K562 (cell line): Measurements from ENCODE around the gene MEIS1. TPM values are rescaled to one million over a fixed set of nuclear protein-coding genes. Genes with fewer than 3 reads are reported as not detected.

Experiments used
- ATAC-seq: fragments of 200-7000 bp; cut with Tn5 transposase; 3 replicates; pipeline ENCODE4 v1.9.1; 2020; ENCODE audit warnings: moderate library complexity
- BruUV-seq: library from RNA; stranded (reverse); fragments of 400-500 nt; replicated peaks from 2 replicates; lab custom pipeline; 2021; lab: Mats Ljungman, UMichigan
- CTCF ChIA-PET: fragments of 300-600 bp; formaldehyde crosslinking; extraction: SDS; loops from one replicate; lab custom pipeline; 2021; ENCODE audit warnings: low intra/inter-chr PET ratio; lab: Yijun Ruan, JAX
- POLR2A ChIA-PET: fragments of 300-600, 350-650 bp; sonication (Branson Sonifier 250); formaldehyde crosslinking; extraction: SDS; loops from one replicate; lab custom pipeline; 2021; ENCODE audit warnings: antibody characterized with exemption, inconsistent platforms; lab: Yijun Ruan, JAX
- DNase-seq, 4 experiments: peaks; one replicate each; pipeline versions ENCODE4 v3.0.0 to v3.0.0-alpha.2; 2011 to 2018; ENCODE audit warnings: low spot score in 3 of 4, mixed read lengths in 3 of 4; ENCODE audit errors: extremely low read depth in 1 of 4
- FAIRE-seq: peaks from 2 replicates; lab custom pipeline; 2011; peaks lifted over from hg19 to GRCh38; lab: Jason Lieb, UNC
- H2AFZ ChIP-seq: 2 replicates; pipeline ENCODE4 v1.6.0; 2011; ENCODE audit warnings: low read depth, low read length, control low read depth, inconsistent platforms
- H3K27ac ChIP-seq: fragments of 200-600 bp; 3 replicates; pipeline ENCODE4 v1.8.0; 2011; ENCODE audit warnings: low read depth, mild to moderate bottlenecking, control low read depth, inconsistent platforms, low read length, moderate library complexity, mixed read lengths; ENCODE audit errors: extremely low read depth
- H3K27me3 ChIP-seq, 2 experiments: fragments of 300-600 bp in 1 of 2; 2 replicates in 1 of 2; 3 replicates in 1 of 2; pipeline versions ENCODE4 v1.6.0 to v1.8.0; 2011; ENCODE audit warnings: inconsistent platforms in 2 of 2, low read length in 2 of 2, mild to moderate bottlenecking in 1 of 2, mixed read lengths in 1 of 2, moderate library complexity in 1 of 2; ENCODE audit not compliant: control insufficient read depth in 2 of 2, insufficient read depth in 2 of 2
- H3K36me3 ChIP-seq: fragments of 300-600 bp; 3 replicates; pipeline ENCODE4 v1.8.0; 2011; ENCODE audit warnings: mild to moderate bottlenecking, low read length, inconsistent platforms; ENCODE audit not compliant: control insufficient read depth, insufficient read depth
- H3K4me1 ChIP-seq, 2 experiments: fragments of 200-600 bp in 1 of 2; replicated peaks in 1 of 2; 2 replicates in 1 of 2; 3 replicates in 1 of 2; pipeline versions ENCODE4 v1.5.1 to v1.8.0; 2011; ENCODE audit warnings: inconsistent platforms in 2 of 2, low read length in 2 of 2, mild to moderate bottlenecking in 1 of 2, mixed read lengths in 1 of 2, moderate library complexity in 1 of 2; ENCODE audit not compliant: control insufficient read depth in 2 of 2, insufficient read depth in 2 of 2
- H3K4me2 ChIP-seq: 2 replicates; pipeline ENCODE4 v1.6.1; 2011; ENCODE audit warnings: low read length, control low read depth, inconsistent platforms, mixed read lengths; ENCODE audit not compliant: insufficient read depth
- H3K4me3 ChIP-seq: fragments of 200-600 bp; sonication (generic), shearing (Covaris generic); 2 replicates; pipeline ENCODE4 v1.5.1; 2016; ENCODE audit warnings: control low read depth, inconsistent platforms
- H3K79me2 ChIP-seq: fragments of 200-600 bp; 3 replicates; pipeline ENCODE4 v1.8.0; 2011; ENCODE audit warnings: low read length, inconsistent platforms; ENCODE audit not compliant: control insufficient read depth, insufficient read depth
- H3K9ac ChIP-seq, 2 experiments: 2 replicates each; pipeline versions ENCODE4 v1.6.0 to v1.6.1; 2011; ENCODE audit warnings: low read depth in 2 of 2, low read length in 2 of 2, control low read depth in 1 of 2, inconsistent platforms in 1 of 2, mild to moderate bottlenecking in 1 of 2, mixed read lengths in 1 of 2; ENCODE audit not compliant: insufficient read depth in 1 of 2
- H3K9me1 ChIP-seq: one replicate; pipeline ENCODE4 v1.6.0; 2011; ENCODE audit warnings: inconsistent platforms, mild to moderate bottlenecking, low read length, moderate library complexity; ENCODE audit not compliant: control insufficient read depth, insufficient read depth
- H3K9me3 ChIP-seq: replicated peaks from 2 replicates; pipeline ENCODE4 v1.5.1; 2011; ENCODE audit warnings: low read depth, low read length, inconsistent platforms; ENCODE audit not compliant: control insufficient read depth, insufficient read depth
- H4K20me1 ChIP-seq: replicated peaks from 2 replicates; pipeline ENCODE4 v1.6.1; 2011; ENCODE audit warnings: low read length, inconsistent platforms, mixed read lengths; ENCODE audit not compliant: control insufficient read depth, insufficient read depth
- DMBX1 ChIP-seq: fragments of 250-450 bp; sonication (Bioruptor Pico); IDR thresholded peaks from 2 replicates; pipeline ENCODE4 v1.8.0; 2022; ENCODE audit warnings: inconsistent platforms, mild to moderate bottlenecking, moderate library complexity, borderline replicate concordance
- GATAD2A ChIP-seq: fragments of 450-650 bp; IDR thresholded peaks from 2 replicates; pipeline ENCODE4 v1.6.1; 2017
- MAFG ChIP-seq: fragments of 450-650 bp; conservative IDR thresholded peaks from 2 replicates; pipeline ENCODE4 v1.6.1; 2016; ENCODE audit warnings: missing genetic modification characterization, missing compliant biosample characterization
- MNT ChIP-seq, 2 experiments: fragments of 450-650 bp; conservative IDR thresholded peaks; 2 replicates each; pipeline ENCODE4 v1.6.1; 2017; ENCODE audit warnings: mild to moderate bottlenecking in 2 of 2, moderate library complexity in 2 of 2
- POLR3G ChIP-seq: IDR thresholded peaks from 2 replicates; pipeline ENCODE4 v1.6.1; 2011; ENCODE audit not compliant: insufficient read length, insufficient replicate concordance; ENCODE audit errors: extremely low read depth
- RBFOX2 ChIP-seq: fragments of 200-400 bp; formaldehyde crosslinking; IDR thresholded peaks from 2 replicates; pipeline ENCODE4 v1.6.1; 2017; ENCODE audit warnings: low read depth, mild to moderate bottlenecking, low read length, moderate library complexity
- RFX7 ChIP-seq: fragments of 250-450 bp; sonication (Bioruptor Pico); IDR thresholded peaks from 2 replicates; pipeline ENCODE4 v1.5.1; 2021; ENCODE audit warnings: mild to moderate bottlenecking
- SMAD2 ChIP-seq: fragments of 150-350 bp; IDR thresholded peaks from 2 replicates; pipeline ENCODE4 v1.6.1; 2014; ENCODE audit warnings: low read depth, mild to moderate bottlenecking, low read length
- SNRNP70 ChIP-seq: fragments of 200-400 bp; formaldehyde crosslinking; optimal IDR thresholded peaks from 2 replicates; pipeline ENCODE3; 2017; ENCODE audit warnings: low read depth, low read length
- SOX6 ChIP-seq: fragments of 450-650 bp; IDR thresholded peaks from 2 replicates; pipeline ENCODE4 v1.6.1; 2014; ENCODE audit warnings: mild to moderate bottlenecking
- SRSF9 ChIP-seq: fragments of 200-400 bp; formaldehyde crosslinking; IDR thresholded peaks from 2 replicates; pipeline ENCODE4 v1.6.1; 2017; ENCODE audit warnings: low read depth, low read length, borderline replicate concordance
- THAP12 ChIP-seq: fragments of 250-450 bp; sonication (Bioruptor Pico); IDR thresholded peaks from 2 replicates; pipeline ENCODE4 v1.9.0; 2021; ENCODE audit warnings: mild to moderate bottlenecking, inconsistent platforms
- ZBED1 ChIP-seq: IDR thresholded peaks from 2 replicates; pipeline ENCODE4 v1.6.1; 2014
- ZC3H8 ChIP-seq: fragments of 450-650 bp; IDR thresholded peaks from 2 replicates; pipeline ENCODE4 v1.6.1; 2017
- ZKSCAN8 ChIP-seq: fragments of 200-800 bp; sonication (Bioruptor generic); IDR thresholded peaks from 2 replicates; pipeline ENCODE4 v1.6.1; 2016; ENCODE audit warnings: missing genetic modification characterization, missing compliant biosample characterization
- ZNF274 ChIP-seq: IDR thresholded peaks from 2 replicates; pipeline ENCODE4 v1.6.1; 2011; ENCODE audit warnings: low read depth, mild to moderate bottlenecking, low read length, moderate library complexity, borderline replicate concordance
- ZNF384 ChIP-seq: IDR thresholded peaks from 2 replicates; pipeline ENCODE4 v1.6.1; 2012; ENCODE audit warnings: low read depth, low read length, improper control_type of control experiment
- ZNF395 ChIP-seq: fragments of 200-800 bp; sonication (Bioruptor generic); IDR thresholded peaks from 2 replicates; pipeline ENCODE4 v1.6.1; 2017; ENCODE audit warnings: missing genetic modification characterization, missing compliant biosample characterization
- WGBS: fragments of 100-300 bp; shearing (Covaris generic); methylation state at CpG from one replicate; pipeline ENCODE4 v1.1.6; 2016; ENCODE audit warnings: low coverage, mixed read lengths; ENCODE audit not compliant: insufficient coverage; ENCODE audit errors: missing lambda C conversion rate; 5-methylcytosine and 5-hydroxymethylcytosine counted together
- in situ Hi-C: fragments of 300-500 bp; cut with MboI; formaldehyde crosslinking; loops from 4 replicates; pipeline ENCODE4 v1.15.0; 2018; ENCODE audit warnings: inconsistent platforms, mixed read lengths
- intact Hi-C: fragments of 100-400 bp; cut with micrococcal nuclease; formaldehyde crosslinking; loops from 2 replicates; pipeline ENCODE4 v1.14.2; 2022
- polyA plus RNA-seq, 8 experiments: library from polyadenylated mRNA; depleted of rRNA in 4 of 8; stranded (reverse) in 5 of 8; unstranded in 3 of 8; fragments of >200 nt; fragmentation: Nextera tagmentation in 2 of 8; fragmentation: Illumina TruSeq in 1 of 8; extraction: Ambion mirVana in 2 of 8; extraction: Trizol in 1 of 8; gene quantifications; 2 replicates each; pipeline versions ENCODE4 v1.2.1 to v1.2.3, GENCODE V29; 2011 to 2014; ENCODE audit warnings: inconsistent platforms in 1 of 8, missing spikeins in 1 of 8
- total RNA-seq, 7 experiments: library from RNA; depleted of rRNA in 6 of 7; stranded (reverse); fragments of >200 nt in 6 of 7; fragmentation: Illumina TruSeq in 2 of 7; extraction: Trizol in 2 of 7; gene quantifications; 2 replicates each; pipeline versions ENCODE4 v1.2.1 to v1.2.3, GENCODE V29; 2011 to 2021; ENCODE audit warnings: low replicate concordance in 1 of 7

Gene MEIS1
- total and polyA plus RNA-seq, 9 of the 15 experiments (the other 6 are each of a cell fraction or from before 2014, with no cell fraction given): 2.3 to 9.0 (median 5.9) TPM

GRCh38 chr2:66501267-66501666 lies 66.3 kb downstream of the MEIS1 start (continued):
- TF ChIP-seq MNT (conservative IDR thresholded peaks at IDR 0.05) (no peak), MAFG (tag) (0 out of 2 replicates have a peak, but pooled peaks have one; percentile 23), ZNF384 (no peak)

- Histone ChIP-seq H3K9me1 (no peaks in the 10 kb centered on the region), H3K4me1 (no peaks in the 10 kb centered on the region), H3K4me3 (no peak overlapping the region), H3K4me2 (no peak overlapping the region), H3K79me2 (no peaks in the 10 kb centered on the region), H3K27me3 (no peaks in the 10 kb centered on the region), H3K9ac (no peak overlapping the region), H3K9me3 (no peaks in the 10 kb centered on the region), H2AFZ (no peak overlapping the region), H3K36me3 (no peaks in the 10 kb centered on the region), H4K20me1 (no peaks in the 10 kb centered on the region), H3K27ac (no peak overlapping the region; the same call in 2 of the 3 replicates)
- intact Hi-C loops (no loop called here), in situ Hi-C loops (no loop called here)
- BruUV-seq: no TSS peak
- 72% methylated on average over 5 of the region's 5 CpGs for WGBS
- no peak for ATAC-seq
- no peak for FAIRE-seq
- DNase-seq: no peak
- CTCF ChIA-PET: no interaction called here
- POLR2A ChIA-PET: interaction anchor here (1.1 to 1.2 kb wide), 2 partner anchors 16 to 20 kb away, joined by 3 to 4 read pairs; no protein-coding TSS in a partner anchor
- TF ChIP-seq SMAD2 (no peak), RBFOX2 (no peak), ZBED1 (no peak), POLR3G (no peak), ZC3H8 (no peak), SNRNP70 (no peak), RFX7 (CRISPR knock-in tag) (no peak), ZKSCAN8 (no peak), SRSF9 (no peak), GATAD2A (no peak), DMBX1 (CRISPR knock-in tag) (no peak), THAP12 (CRISPR knock-in tag) (no peak), ZNF395 (CRISPR knock-in tag) (no peak), ZNF274 (no peak), SOX6 (no peak)
These were observed 71.3 kb downstream of the MEIS1 start for GRCh38 chr2:66506265-66506664.
